Neural cell (in vitro differentiated cells): ENCODE results near the gene APBB2. TPM values are rescaled to one million over a fixed set of nuclear protein-coding genes. Genes with fewer than 3 reads are reported as not detected.

Experiments
- H2AFZ ChIP-seq: fragments of 200-600, 300-800 bp; sonication (generic), shearing (Covaris generic); 2 replicates; pipeline ENCODE4 v1.6.0; 2014; ENCODE audit warnings: low read depth, mild to moderate bottlenecking, antibody characterized with exemption, low read length, moderate library complexity
- H3F3A ChIP-seq: fragments of 200-600 bp; shearing (Covaris generic); 2 replicates; pipeline ENCODE4 v1.6.1; 2016; ENCODE audit warnings: mild to moderate bottlenecking, moderate library complexity, mixed read lengths, antibody characterized with exemption, low read length; ENCODE audit not compliant: insufficient read depth, poor library complexity, severe bottlenecking
- H3K27ac ChIP-seq: fragments of 200-600, 300-800 bp; sonication (generic), shearing (Covaris generic); 2 replicates; pipeline ENCODE4 v1.5.1; 2014; ENCODE audit warnings: mild to moderate bottlenecking, low read length, moderate library complexity
- H3K27me3 ChIP-seq: fragments of 300-800, 200-600 bp; sonication (generic), shearing (Covaris generic); 2 replicates; pipeline ENCODE4 v1.6.0; 2014; ENCODE audit warnings: mild to moderate bottlenecking, low read depth, low read length, moderate library complexity; ENCODE audit not compliant: insufficient read depth
- H3K36me3 ChIP-seq: fragments of 300-800, 200-600 bp; sonication (generic), shearing (Covaris generic); 2 replicates; pipeline ENCODE4 v1.5.1; 2014; ENCODE audit warnings: mild to moderate bottlenecking, antibody characterized with exemption, low read length, moderate library complexity; ENCODE audit not compliant: insufficient read depth
- H3K4me2 ChIP-seq: fragments of 300-800, 200-600 bp; sonication (generic), shearing (Covaris generic); 2 replicates; pipeline ENCODE4 v1.6.0; 2014; ENCODE audit warnings: mild to moderate bottlenecking, low read length
- H3K4me3 ChIP-seq: fragments of 300-800, 200-600 bp; sonication (generic), shearing (Covaris generic); 2 replicates; pipeline ENCODE4 v1.5.1; 2014; ENCODE audit warnings: mild to moderate bottlenecking, low read length, moderate library complexity
- H3K79me2 ChIP-seq: fragments of 200-600 bp; shearing (Covaris generic); replicated peaks from 2 replicates; pipeline ENCODE4 v1.6.0; 2014; ENCODE audit warnings: mild to moderate bottlenecking, low read length, moderate library complexity; ENCODE audit not compliant: insufficient read depth
- H3K9ac ChIP-seq: fragments of 300-800, 200-600 bp; sonication (generic), shearing (Covaris generic); 2 replicates; pipeline ENCODE4 v1.6.1; 2016; ENCODE audit warnings: mild to moderate bottlenecking, low read length, mixed read lengths
- H3K9me2 ChIP-seq: fragments of 200-600 bp; shearing (Covaris generic); 2 replicates; pipeline ENCODE4 v1.6.1; 2016; ENCODE audit warnings: mild to moderate bottlenecking, low read length, mixed read lengths; ENCODE audit not compliant: insufficient read depth
- H3K9me3 ChIP-seq: fragments of 200-600, 300-800 bp; sonication (generic), shearing (Covaris generic); 2 replicates; pipeline ENCODE4 v1.6.1; 2016; ENCODE audit warnings: mild to moderate bottlenecking, mixed run types, low read length, moderate library complexity, mixed read lengths
- H4K20me1 ChIP-seq: fragments of 200-600 bp; shearing (Covaris generic); 2 replicates; pipeline ENCODE4 v1.6.1; 2016; ENCODE audit warnings: mild to moderate bottlenecking, mixed run types; ENCODE audit not compliant: insufficient read depth
- EP300 ChIP-seq: fragments of 450-650 bp; conservative IDR thresholded peaks from 2 replicates; pipeline ENCODE4 v1.6.1; 2014; ENCODE audit warnings: antibody characterized with exemption, mild to moderate bottlenecking, moderate library complexity; ENCODE audit not compliant: poor library complexity, severe bottlenecking
- EZH2 ChIP-seq: fragments of 200-600, 300-800 bp; shearing (Covaris generic), sonication (generic); IDR thresholded peaks from 2 replicates; pipeline ENCODE4 v1.6.1; 2014; ENCODE audit warnings: antibody characterized with exemption, low read length, borderline replicate concordance, mild to moderate bottlenecking; ENCODE audit not compliant: insufficient read depth, poor library complexity, severe bottlenecking
- MXI1 ChIP-seq: fragments of 450-650 bp; conservative IDR thresholded peaks from 2 replicates; pipeline ENCODE4 v1.6.1; 2014; ENCODE audit warnings: antibody characterized with exemption, mild to moderate bottlenecking; ENCODE audit not compliant: poor library complexity, severe bottlenecking
- POLR2AphosphoS5 ChIP-seq: IDR thresholded peaks from 2 replicates; pipeline ENCODE4 v1.6.1; 2012
- RAD21 ChIP-seq: fragments of 450-650 bp; conservative IDR thresholded peaks from 2 replicates; pipeline ENCODE4 v1.6.1; 2014; ENCODE audit warnings: antibody characterized with exemption, mild to moderate bottlenecking, moderate library complexity
- SMC3 ChIP-seq: fragments of 450-650 bp; conservative IDR thresholded peaks from 2 replicates; pipeline ENCODE4 v1.6.1; 2014; ENCODE audit warnings: antibody characterized with exemption, mild to moderate bottlenecking, moderate library complexity; ENCODE audit not compliant: poor library complexity
- TAF1 ChIP-seq: IDR thresholded peaks from 2 replicates; pipeline ENCODE4 v1.6.1; 2012; ENCODE audit warnings: low read depth
- polyA plus RNA-seq: library from polyadenylated mRNA; depleted of rRNA; stranded (reverse); fragments of >200 nt; gene quantifications from 2 replicates; pipeline ENCODE4 v1.2.3, GENCODE V29; 2014
- TF ChIP-seq, protein P1 (sequence below): IDR thresholded peaks from 2 replicates; pipeline ENCODE4 v1.6.1; 2012; ENCODE audit warnings: borderline replicate concordance
- TF ChIP-seq, protein P2 (sequence below): fragments of 450-650 bp; IDR thresholded peaks from 2 replicates; pipeline ENCODE4 v1.5.1; 2014; ENCODE audit warnings: antibody characterized with exemption, mild to moderate bottlenecking, moderate library complexity; ENCODE audit not compliant: poor library complexity, severe bottlenecking

APBB2 gene
- polyA plus RNA-seq, 1 donor from 2014 or later, result 41.9 TPM

DNA sequence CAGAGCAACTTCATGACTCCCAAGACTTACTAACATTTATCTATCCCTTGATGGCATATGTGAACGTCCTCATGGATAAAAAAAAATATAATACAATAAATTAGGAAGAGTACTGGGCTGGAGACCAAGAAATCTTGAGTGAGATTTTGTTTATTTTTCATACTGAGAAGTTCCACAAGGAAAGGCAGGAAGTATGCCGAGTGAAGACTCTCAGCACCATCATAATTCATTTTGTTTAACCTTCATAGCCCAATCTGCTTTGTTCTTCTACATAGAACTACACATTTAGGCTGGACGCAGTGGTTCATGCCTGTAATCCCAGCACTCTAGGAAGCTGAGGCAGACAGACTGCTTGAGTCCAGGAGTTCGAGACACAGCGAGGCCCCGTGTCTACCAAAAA, 266.3 kb downstream of the APBB2 start:
- Histone ChIP-seq H3K9ac (no peak overlapping the region), H3K27ac (no peak overlapping the region), H3K4me2 (no peak overlapping the region), H3K36me3 (no peaks in the 10 kb centered on the region), H3F3A (no peaks in the 10 kb centered on the region), H3K9me2 (no peaks in the 10 kb centered on the region), H3K79me2 (no peaks in the 10 kb centered on the region), H3K27me3 (no peaks in the 10 kb centered on the region), H3K9me3 (no peaks in the 10 kb centered on the region), H3K4me3 (no peak overlapping the region), H4K20me1 (no peaks in the 10 kb centered on the region), H2AFZ (no peak overlapping the region)
- TF ChIP-seq MXI1 (no peak), POLR2AphosphoS5 (no peak), SMC3 (no peak)
- TF ChIP-seq, protein P1, sequence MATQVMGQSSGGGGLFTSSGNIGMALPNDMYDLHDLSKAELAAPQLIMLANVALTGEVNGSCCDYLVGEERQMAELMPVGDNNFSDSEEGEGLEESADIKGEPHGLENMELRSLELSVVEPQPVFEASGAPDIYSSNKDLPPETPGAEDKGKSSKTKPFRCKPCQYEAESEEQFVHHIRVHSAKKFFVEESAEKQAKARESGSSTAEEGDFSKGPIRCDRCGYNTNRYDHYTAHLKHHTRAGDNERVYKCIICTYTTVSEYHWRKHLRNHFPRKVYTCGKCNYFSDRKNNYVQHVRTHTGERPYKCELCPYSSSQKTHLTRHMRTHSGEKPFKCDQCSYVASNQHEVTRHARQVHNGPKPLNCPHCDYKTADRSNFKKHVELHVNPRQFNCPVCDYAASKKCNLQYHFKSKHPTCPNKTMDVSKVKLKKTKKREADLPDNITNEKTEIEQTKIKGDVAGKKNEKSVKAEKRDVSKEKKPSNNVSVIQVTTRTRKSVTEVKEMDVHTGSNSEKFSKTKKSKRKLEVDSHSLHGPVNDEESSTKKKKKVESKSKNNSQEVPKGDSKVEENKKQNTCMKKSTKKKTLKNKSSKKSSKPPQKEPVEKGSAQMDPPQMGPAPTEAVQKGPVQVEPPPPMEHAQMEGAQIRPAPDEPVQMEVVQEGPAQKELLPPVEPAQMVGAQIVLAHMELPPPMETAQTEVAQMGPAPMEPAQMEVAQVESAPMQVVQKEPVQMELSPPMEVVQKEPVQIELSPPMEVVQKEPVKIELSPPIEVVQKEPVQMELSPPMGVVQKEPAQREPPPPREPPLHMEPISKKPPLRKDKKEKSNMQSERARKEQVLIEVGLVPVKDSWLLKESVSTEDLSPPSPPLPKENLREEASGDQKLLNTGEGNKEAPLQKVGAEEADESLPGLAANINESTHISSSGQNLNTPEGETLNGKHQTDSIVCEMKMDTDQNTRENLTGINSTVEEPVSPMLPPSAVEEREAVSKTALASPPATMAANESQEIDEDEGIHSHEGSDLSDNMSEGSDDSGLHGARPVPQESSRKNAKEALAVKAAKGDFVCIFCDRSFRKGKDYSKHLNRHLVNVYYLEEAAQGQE, result no peak

DNA sequence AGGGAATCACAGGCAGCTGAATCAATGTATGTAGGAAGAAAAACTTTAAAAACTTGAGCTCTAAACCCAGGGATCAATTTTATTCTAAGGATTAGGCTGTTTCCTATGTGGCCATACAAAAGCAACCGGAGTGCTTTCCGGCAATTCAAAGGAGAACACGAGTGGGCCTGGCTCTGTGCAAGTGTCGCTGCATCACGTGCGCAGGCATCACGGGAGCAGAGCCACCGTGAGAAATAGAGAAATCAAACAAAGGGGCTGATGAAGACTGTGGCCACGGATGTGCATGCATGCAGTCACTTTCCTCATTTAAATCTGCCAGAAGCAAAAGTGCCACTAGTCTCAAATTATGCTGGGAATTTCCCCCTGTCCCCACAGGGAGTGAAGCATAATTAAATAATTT, 267.7 kb downstream of the APBB2 start:
- Histone ChIP-seq H3K4me2 (no peak overlapping the region), H3K9me3 (no peaks in the 10 kb centered on the region), H3K9ac (no peak overlapping the region), H3K9me2 (no peaks in the 10 kb centered on the region), H3K79me2 (no peaks in the 10 kb centered on the region), H2AFZ (no peak overlapping the region), H3F3A (no peaks in the 10 kb centered on the region), H3K4me3 (no peak overlapping the region), H4K20me1 (no peaks in the 10 kb centered on the region), H3K27ac (no peak overlapping the region), H3K27me3 (no peaks in the 10 kb centered on the region), H3K36me3 (no peaks in the 10 kb centered on the region)
- TF ChIP-seq EP300, result no peak
- no peak for TF ChIP-seq POLR2AphosphoS5
- TF ChIP-seq MXI1, result no peak
- no peak for TF ChIP-seq TAF1
- TF ChIP-seq RAD21, result no peak
- TF ChIP-seq, protein P2, sequence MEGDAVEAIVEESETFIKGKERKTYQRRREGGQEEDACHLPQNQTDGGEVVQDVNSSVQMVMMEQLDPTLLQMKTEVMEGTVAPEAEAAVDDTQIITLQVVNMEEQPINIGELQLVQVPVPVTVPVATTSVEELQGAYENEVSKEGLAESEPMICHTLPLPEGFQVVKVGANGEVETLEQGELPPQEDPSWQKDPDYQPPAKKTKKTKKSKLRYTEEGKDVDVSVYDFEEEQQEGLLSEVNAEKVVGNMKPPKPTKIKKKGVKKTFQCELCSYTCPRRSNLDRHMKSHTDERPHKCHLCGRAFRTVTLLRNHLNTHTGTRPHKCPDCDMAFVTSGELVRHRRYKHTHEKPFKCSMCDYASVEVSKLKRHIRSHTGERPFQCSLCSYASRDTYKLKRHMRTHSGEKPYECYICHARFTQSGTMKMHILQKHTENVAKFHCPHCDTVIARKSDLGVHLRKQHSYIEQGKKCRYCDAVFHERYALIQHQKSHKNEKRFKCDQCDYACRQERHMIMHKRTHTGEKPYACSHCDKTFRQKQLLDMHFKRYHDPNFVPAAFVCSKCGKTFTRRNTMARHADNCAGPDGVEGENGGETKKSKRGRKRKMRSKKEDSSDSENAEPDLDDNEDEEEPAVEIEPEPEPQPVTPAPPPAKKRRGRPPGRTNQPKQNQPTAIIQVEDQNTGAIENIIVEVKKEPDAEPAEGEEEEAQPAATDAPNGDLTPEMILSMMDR, result no peak
- TF ChIP-seq EZH2, result no peak
- no peak for TF ChIP-seq SMC3
- TF ChIP-seq, protein P1, result no peak
